K562 (cell line): ENCODE measurements around the gene KRT83. TPM values are rescaled to one million over a fixed set of nuclear protein-coding genes. Genes with fewer than 3 reads are reported as not detected.

ENCODE experiments used
- ATAC-seq: fragments of 200-7000 bp; cut with Tn5 transposase; 3 replicates; pipeline ENCODE4 v1.9.1; 2020; ENCODE audit warnings: moderate library complexity
- BruUV-seq: library from RNA; stranded (reverse); fragments of 400-500 nt; replicated peaks from 2 replicates; lab custom pipeline; 2021; lab: Mats Ljungman, UMichigan
- CTCF ChIA-PET: fragments of 300-600 bp; formaldehyde crosslinking; extraction: SDS; loops from one replicate; lab custom pipeline; 2021; ENCODE audit warnings: low intra/inter-chr PET ratio; lab: Yijun Ruan, JAX
- POLR2A ChIA-PET: fragments of 300-600, 350-650 bp; sonication (Branson Sonifier 250); formaldehyde crosslinking; extraction: SDS; loops from one replicate; lab custom pipeline; 2021; ENCODE audit warnings: antibody characterized with exemption, inconsistent platforms; lab: Yijun Ruan, JAX
- DNase-seq, 4 experiments: peaks; one replicate each; pipeline versions ENCODE4 v3.0.0 to v3.0.0-alpha.2; 2011 to 2018; ENCODE audit warnings: low spot score in 3 of 4, mixed read lengths in 3 of 4; ENCODE audit errors: extremely low read depth in 1 of 4
- FAIRE-seq: peaks from 2 replicates; lab custom pipeline; 2011; peaks lifted over from hg19 to GRCh38; lab: Jason Lieb, UNC
- H2AFZ ChIP-seq: 2 replicates; pipeline ENCODE4 v1.6.0; 2011; ENCODE audit warnings: low read depth, low read length, control low read depth, inconsistent platforms
- H3K27ac ChIP-seq: fragments of 200-600 bp; 3 replicates; pipeline ENCODE4 v1.8.0; 2011; ENCODE audit warnings: low read depth, mild to moderate bottlenecking, control low read depth, inconsistent platforms, low read length, moderate library complexity, mixed read lengths; ENCODE audit errors: extremely low read depth
- H3K27me3 ChIP-seq, 2 experiments: fragments of 300-600 bp in 1 of 2; 2 replicates in 1 of 2; 3 replicates in 1 of 2; pipeline versions ENCODE4 v1.6.0 to v1.8.0; 2011; ENCODE audit warnings: inconsistent platforms in 2 of 2, low read length in 2 of 2, mild to moderate bottlenecking in 1 of 2, mixed read lengths in 1 of 2, moderate library complexity in 1 of 2; ENCODE audit not compliant: control insufficient read depth in 2 of 2, insufficient read depth in 2 of 2
- H3K36me3 ChIP-seq: fragments of 300-600 bp; 3 replicates; pipeline ENCODE4 v1.8.0; 2011; ENCODE audit warnings: mild to moderate bottlenecking, low read length, inconsistent platforms; ENCODE audit not compliant: control insufficient read depth, insufficient read depth
- H3K4me1 ChIP-seq, 2 experiments: fragments of 200-600 bp in 1 of 2; replicated peaks in 1 of 2; 2 replicates in 1 of 2; 3 replicates in 1 of 2; pipeline versions ENCODE4 v1.5.1 to v1.8.0; 2011; ENCODE audit warnings: inconsistent platforms in 2 of 2, low read length in 2 of 2, mild to moderate bottlenecking in 1 of 2, mixed read lengths in 1 of 2, moderate library complexity in 1 of 2; ENCODE audit not compliant: control insufficient read depth in 2 of 2, insufficient read depth in 2 of 2
- H3K4me2 ChIP-seq: 2 replicates; pipeline ENCODE4 v1.6.1; 2011; ENCODE audit warnings: low read length, control low read depth, inconsistent platforms, mixed read lengths; ENCODE audit not compliant: insufficient read depth
- H3K4me3 ChIP-seq: fragments of 200-600 bp; sonication (generic), shearing (Covaris generic); 2 replicates; pipeline ENCODE4 v1.5.1; 2016; ENCODE audit warnings: control low read depth, inconsistent platforms
- H3K79me2 ChIP-seq: fragments of 200-600 bp; 3 replicates; pipeline ENCODE4 v1.8.0; 2011; ENCODE audit warnings: low read length, inconsistent platforms; ENCODE audit not compliant: control insufficient read depth, insufficient read depth
- H3K9ac ChIP-seq, 2 experiments: 2 replicates each; pipeline versions ENCODE4 v1.6.0 to v1.6.1; 2011; ENCODE audit warnings: low read depth in 2 of 2, low read length in 2 of 2, control low read depth in 1 of 2, inconsistent platforms in 1 of 2, mild to moderate bottlenecking in 1 of 2, mixed read lengths in 1 of 2; ENCODE audit not compliant: insufficient read depth in 1 of 2
- H3K9me1 ChIP-seq: one replicate; pipeline ENCODE4 v1.6.0; 2011; ENCODE audit warnings: inconsistent platforms, mild to moderate bottlenecking, low read length, moderate library complexity; ENCODE audit not compliant: control insufficient read depth, insufficient read depth
- H3K9me3 ChIP-seq: replicated peaks from 2 replicates; pipeline ENCODE4 v1.5.1; 2011; ENCODE audit warnings: low read depth, low read length, inconsistent platforms; ENCODE audit not compliant: control insufficient read depth, insufficient read depth
- H4K20me1 ChIP-seq: replicated peaks from 2 replicates; pipeline ENCODE4 v1.6.1; 2011; ENCODE audit warnings: low read length, inconsistent platforms, mixed read lengths; ENCODE audit not compliant: control insufficient read depth, insufficient read depth
- CEBPG ChIP-seq, 3 experiments: fragments of 200-800 bp in 1 of 3; sonication (Bioruptor generic) in 1 of 3; sonication (generic) in 1 of 3; formaldehyde crosslinking in 1 of 3; IDR thresholded peaks in 2 of 3; conservative IDR thresholded peaks in 1 of 3; 2 replicates each; pipeline versions ENCODE4 v1.6.1 to v1.8.0; 2016 to 2022; ENCODE audit warnings: missing compliant biosample characterization in 2 of 3, missing genetic modification characterization in 2 of 3, mild to moderate bottlenecking in 1 of 3, missing genetic modification reagents in 1 of 3
- DACH1 ChIP-seq: fragments of 450-650 bp; IDR thresholded peaks from 2 replicates; pipeline ENCODE4 v1.6.1; 2018; ENCODE audit not compliant: partially characterized antibody
- RFX7 ChIP-seq: fragments of 250-450 bp; sonication (Bioruptor Pico); IDR thresholded peaks from 2 replicates; pipeline ENCODE4 v1.5.1; 2021; ENCODE audit warnings: mild to moderate bottlenecking
- ZFP36 ChIP-seq: fragments of 150-350 bp; IDR thresholded peaks from 2 replicates; pipeline ENCODE4 v1.6.1; 2018; ENCODE audit warnings: low read length, low read depth; ENCODE audit not compliant: partially characterized antibody
- WGBS: fragments of 100-300 bp; shearing (Covaris generic); methylation state at CpG from one replicate; pipeline ENCODE4 v1.1.6; 2016; ENCODE audit warnings: low coverage, mixed read lengths; ENCODE audit not compliant: insufficient coverage; ENCODE audit errors: missing lambda C conversion rate; 5-methylcytosine and 5-hydroxymethylcytosine counted together
- in situ Hi-C: fragments of 300-500 bp; cut with MboI; formaldehyde crosslinking; loops from 4 replicates; pipeline ENCODE4 v1.15.0; 2018; ENCODE audit warnings: inconsistent platforms, mixed read lengths
- intact Hi-C: fragments of 100-400 bp; cut with micrococcal nuclease; formaldehyde crosslinking; loops from 2 replicates; pipeline ENCODE4 v1.14.2; 2022
- polyA plus RNA-seq, 8 experiments: library from polyadenylated mRNA; depleted of rRNA in 4 of 8; stranded (reverse) in 5 of 8; unstranded in 3 of 8; fragments of >200 nt; fragmentation: Nextera tagmentation in 2 of 8; fragmentation: Illumina TruSeq in 1 of 8; extraction: Ambion mirVana in 2 of 8; extraction: Trizol in 1 of 8; gene quantifications; 2 replicates each; pipeline versions ENCODE4 v1.2.1 to v1.2.3, GENCODE V29; 2011 to 2014; ENCODE audit warnings: inconsistent platforms in 1 of 8, missing spikeins in 1 of 8
- total RNA-seq, 7 experiments: library from RNA; depleted of rRNA in 6 of 7; stranded (reverse); fragments of >200 nt in 6 of 7; fragmentation: Illumina TruSeq in 2 of 7; extraction: Trizol in 2 of 7; gene quantifications; 2 replicates each; pipeline versions ENCODE4 v1.2.1 to v1.2.3, GENCODE V29; 2011 to 2021; ENCODE audit warnings: low replicate concordance in 1 of 7
- TF ChIP-seq, protein P1 (sequence below): fragments of 250-450 bp; sonication (Bioruptor Pico); IDR thresholded peaks from 2 replicates; pipeline ENCODE4 v1.4.0; 2020

The KRT83 gene
- total and polyA plus RNA-seq, 9 of the 15 experiments (the other 6 are each of a cell fraction or from before 2014, with no cell fraction given), result not detected

- TF ChIP-seq, protein P1, sequence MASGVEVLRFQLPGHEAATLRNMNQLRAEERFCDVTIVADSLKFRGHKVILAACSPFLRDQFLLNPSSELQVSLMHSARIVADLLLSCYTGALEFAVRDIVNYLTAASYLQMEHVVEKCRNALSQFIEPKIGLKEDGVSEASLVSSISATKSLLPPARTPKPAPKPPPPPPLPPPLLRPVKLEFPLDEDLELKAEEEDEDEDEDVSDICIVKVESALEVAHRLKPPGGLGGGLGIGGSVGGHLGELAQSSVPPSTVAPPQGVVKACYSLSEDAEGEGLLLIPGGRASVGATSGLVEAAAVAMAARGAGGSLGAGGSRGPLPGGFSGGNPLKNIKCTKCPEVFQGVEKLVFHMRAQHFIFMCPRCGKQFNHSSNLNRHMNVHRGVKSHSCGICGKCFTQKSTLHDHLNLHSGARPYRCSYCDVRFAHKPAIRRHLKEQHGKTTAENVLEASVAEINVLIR (CRISPR knock-in tag), result no peak
Measured at GRCh38 chr12:52356031-52356761, 35.0 kb upstream of the KRT83 start (continued).

- no peak for DNase-seq
- Histone ChIP-seq H3K4me1 (no peaks in the 10 kb centered on the region), H3K9me3 (no peaks in the 10 kb centered on the region), H3K9me1 (peaks cover 3% of the 10 kb centered on the region), H2AFZ (no peak overlapping the region), H3K79me2 (no peaks in the 10 kb centered on the region), H3K4me2 (no peak overlapping the region), H3K36me3 (no peaks in the 10 kb centered on the region), H3K4me3 (no peak overlapping the region), H3K27ac (no peak overlapping the region), H3K9ac (no peak overlapping the region), H4K20me1 (peaks cover 3% of the 10 kb centered on the region; the same call in 1 of the 2 replicates), H3K27me3 (peaks cover 6 to 51% of the 10 kb centered on the region in 2 experiments; a peak in 4 of 5 replicates)
- ATAC-seq, result no peak
- no peak for FAIRE-seq
- 3% methylated on average over 8 of the region's 8 CpGs for WGBS
- in situ Hi-C loops (no loop called here), intact Hi-C loops (no loop called here)
- no peak for TF ChIP-seq CEBPG (CRISPR knock-in tag; IDR thresholded peaks at IDR 0.05)
- TF ChIP-seq CEBPG (tag; conservative IDR thresholded peaks at IDR 0.05 in 1 of 2, IDR thresholded peaks at IDR 0.05 in 1 of 2), result no peak
- TF ChIP-seq DACH1, result no peak
- TF ChIP-seq ZFP36, result no peak
- TF ChIP-seq RFX7 (CRISPR knock-in tag), result no peak
- no TSS peak for BruUV-seq
- ChIA-PET POLR2A (no interaction called here), CTCF (no interaction called here)
Measured at GRCh38 chr12:52355176-52355575, 34.0 kb upstream of the KRT83 start.
